Measurements from ENCODE around the gene ANAPC15.
"Not testable (repeated sequence)": the region's sequence is repeated elsewhere in the genome, so short reads cannot be mapped to it uniquely, and the experiment has no call there.

ANAPC15 gene

GRCh38 chr11:72112143-72112977 lies at the start of gene ANAPC15:
Gene ANAPC15, minus strand, starts transcription at chr11:72112695. Its CDS starts 1,419 bp downstream, at chr11:72111276.
- peak; percentile 94 for DNase-seq

DNA sequence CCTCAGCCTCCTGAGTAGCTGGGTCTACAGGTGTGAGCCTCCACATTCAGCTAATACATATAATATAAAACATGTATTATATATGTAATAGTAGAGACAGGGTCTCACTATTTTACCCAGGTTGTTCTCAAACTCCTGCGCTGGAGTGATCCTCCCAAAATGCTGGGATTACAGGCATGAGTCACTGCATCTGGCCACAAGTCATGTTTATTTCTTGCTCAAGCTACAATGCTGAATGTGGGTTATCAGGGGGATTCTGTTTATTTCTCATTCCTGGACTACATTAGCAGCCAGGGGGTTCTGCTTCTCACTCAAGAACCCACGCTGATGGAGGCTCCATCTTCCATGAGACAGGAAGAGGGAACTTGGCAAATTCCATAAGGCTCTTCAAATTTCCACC lies 47.8 kb upstream of the ANAPC15 start:
- DNase-seq = no peak

DNA sequence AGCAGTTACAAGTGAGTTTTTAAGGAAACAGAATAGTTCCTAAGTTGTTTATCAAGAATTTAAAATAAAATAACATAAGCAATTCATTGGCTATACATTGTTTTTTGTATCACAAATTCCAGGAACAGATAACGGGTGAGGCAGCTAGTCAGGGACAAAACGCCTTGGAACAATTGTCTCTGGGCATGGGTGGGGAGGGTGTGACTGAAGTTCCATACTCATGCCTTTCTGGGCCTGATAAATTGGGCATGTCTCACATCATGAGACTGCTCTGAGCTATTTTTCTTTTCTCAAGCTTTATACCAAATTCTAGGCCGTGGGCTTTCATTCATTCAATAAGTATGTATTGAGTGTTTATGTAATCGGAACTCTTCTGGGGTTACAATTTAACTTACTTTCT lies 44.6 kb upstream of the ANAPC15 start:
- DNase-seq = no peak

DNA sequence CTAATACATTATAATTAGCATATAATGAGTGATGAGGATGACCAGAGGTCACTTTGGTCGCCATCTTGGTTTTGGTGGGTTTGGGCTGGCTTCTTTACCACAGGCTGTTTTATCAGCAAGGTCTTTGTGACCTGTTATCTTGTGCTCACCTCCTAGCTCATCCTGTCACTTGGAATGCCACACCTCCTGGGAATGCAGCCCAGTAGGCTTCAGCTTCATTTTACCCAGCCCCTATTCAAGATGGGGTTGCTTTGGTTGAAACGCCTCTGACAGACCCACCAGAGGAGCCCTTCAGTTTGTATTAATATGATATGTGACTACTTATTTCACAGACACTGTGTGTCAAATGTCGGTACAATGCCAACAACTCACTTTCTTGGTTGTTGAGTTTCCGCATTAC lies 43.3 kb upstream of the ANAPC15 start:
- DNase-seq = no peak

- DNase-seq = no peak
Observed at GRCh38 chr11:72154816-72155215, 42.3 kb upstream of the ANAPC15 start.

DNA sequence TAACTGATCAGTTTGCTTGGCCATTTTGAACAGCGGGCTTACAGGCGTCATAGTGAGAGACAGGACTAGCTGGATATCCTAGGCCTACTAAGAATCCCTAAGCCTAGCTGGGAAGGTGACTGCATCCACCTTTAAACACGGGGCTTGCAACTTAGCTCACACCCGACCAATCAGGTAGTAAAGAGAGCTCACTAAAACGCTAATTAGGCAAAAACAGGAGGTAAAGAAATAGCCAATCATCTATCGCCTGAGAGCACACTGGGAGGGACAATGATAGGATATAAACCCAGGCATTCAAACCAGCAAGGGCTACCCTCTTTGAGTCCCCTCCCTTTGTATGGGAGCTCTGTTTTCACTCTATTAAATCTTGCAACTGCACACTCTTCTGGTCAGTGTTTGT lies 41.4 kb upstream of the ANAPC15 start:
- DNase-seq = not testable (repeated sequence)

DNA sequence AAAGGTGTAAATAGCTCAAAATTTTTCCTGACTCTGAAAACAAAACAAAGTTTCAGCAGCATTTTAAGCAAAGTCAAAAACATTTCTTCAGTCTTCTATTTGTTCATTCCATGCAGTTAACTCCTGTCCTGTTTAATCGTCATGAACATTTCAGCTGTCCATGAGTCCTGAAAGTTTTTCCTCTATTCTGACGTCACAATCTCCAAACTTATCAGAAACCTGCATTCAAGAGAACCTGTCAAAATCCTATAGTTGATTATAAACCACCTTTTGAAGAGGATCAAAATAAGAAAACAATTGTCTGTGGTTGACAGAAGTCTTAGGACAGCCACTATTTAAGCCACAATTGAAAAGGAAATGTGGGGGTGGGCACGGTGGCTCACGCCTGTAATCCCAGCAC lies 38.4 kb upstream of the ANAPC15 start:
- DNase-seq = no peak

GRCh38 chr11:72146625-72147024 lies 34.1 kb upstream of the ANAPC15 start:
- no peak for DNase-seq

DNA sequence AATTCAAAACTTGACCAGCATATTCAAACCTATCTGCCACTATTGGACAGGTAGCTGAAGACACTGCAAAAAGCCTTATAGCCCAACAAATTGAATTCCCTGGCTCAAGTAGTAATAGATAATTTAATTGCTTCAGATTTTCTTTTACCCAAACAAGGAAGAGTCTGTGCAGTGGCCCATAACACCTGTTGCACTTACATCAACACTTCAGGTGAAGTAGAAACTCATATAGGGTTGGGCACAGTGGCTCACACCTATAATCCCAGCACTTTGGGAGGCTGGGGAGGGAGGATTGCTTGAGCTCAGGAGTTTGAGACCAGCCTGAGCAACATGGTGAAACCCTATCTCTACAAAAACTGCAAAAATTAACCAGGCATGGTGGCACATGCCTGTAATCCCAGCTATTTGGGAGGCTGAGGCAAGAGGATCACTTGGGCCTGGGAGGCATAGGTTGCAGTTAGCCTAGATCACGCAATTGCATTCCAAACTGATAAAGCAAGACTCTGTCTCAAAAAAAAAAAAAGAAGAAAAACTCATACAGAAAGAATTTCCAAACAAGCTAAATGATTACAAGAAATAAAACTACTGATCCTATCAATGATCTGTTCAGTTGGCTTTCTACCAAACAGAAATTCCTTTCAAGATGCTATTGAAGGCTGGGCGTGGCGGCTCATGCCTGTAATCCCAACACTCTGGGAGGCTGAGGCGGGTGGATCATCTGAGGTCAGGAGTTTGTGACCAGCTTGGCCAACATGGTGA lies 32.5 kb upstream of the ANAPC15 start:
- no peak for DNase-seq

DNA sequence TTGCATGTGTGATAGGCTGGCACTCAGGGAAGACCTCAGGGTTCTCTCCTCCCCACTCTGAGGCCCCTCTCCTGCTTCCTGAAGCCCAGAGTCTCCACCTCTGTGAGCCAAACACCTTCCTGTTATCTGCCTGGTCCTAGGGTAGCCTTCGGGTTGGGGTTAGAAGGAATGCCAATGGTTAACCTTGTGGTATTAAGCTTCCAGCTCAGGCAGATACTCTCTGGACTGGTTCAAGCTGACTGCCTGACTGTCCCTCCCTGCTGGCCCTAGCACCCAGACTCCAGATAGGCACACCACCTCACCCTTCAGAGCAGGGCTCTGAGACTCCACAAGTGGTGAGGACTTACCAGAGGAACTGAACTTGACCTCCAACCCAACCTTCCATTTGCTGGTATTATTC lies 30.0 kb upstream of the ANAPC15 start:
- DNase-seq = not testable (repeated sequence)

DNA sequence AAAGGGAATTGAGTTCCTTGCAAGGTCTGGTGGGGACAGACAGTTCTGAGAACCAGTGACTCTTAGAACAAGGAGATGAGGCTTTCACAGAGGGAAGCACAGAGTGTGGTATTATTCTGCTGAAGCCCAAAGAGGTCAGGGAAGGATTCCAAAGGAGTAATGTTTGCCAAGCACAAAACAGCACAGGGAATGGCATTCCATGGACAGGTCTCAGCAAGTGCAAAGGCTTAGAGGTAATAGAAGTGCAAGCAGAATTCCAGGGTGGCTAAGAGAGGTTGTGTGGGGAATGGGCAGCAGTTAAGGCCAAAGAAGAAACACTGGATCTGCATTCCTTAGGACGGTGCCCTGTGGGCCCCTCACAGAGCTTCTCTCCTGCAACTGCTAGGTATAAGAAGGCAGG lies 29.6 kb upstream of the ANAPC15 start:
- DNase-seq = not testable (repeated sequence)

- no peak for DNase-seq
Observed at GRCh38 chr11:72141066-72141465, 28.6 kb upstream of the ANAPC15 start.

- no peak for DNase-seq
Observed at GRCh38 chr11:72140661-72141060, 28.2 kb upstream of the ANAPC15 start.

DNA sequence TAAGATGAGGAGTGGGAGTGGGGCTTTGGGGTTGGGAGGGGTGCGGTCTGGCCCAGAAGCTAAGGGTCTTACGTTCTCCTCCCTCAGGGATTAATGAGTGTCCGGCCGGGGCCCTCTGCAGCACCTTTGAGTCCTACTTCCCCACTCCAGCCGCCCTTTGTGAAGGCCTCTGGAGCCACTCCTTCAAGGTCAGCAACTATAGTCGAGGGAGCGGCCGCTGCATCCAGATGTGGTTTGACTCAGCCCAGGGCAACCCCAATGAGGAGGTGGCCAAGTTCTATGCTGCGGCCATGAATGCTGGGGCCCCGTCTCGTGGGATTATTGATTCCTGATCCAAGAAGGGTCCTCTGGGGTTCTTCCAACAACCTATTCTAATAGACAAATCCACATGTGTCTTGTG lies 27.0 kb upstream of the ANAPC15 start:
- DNase-seq = no peak

GRCh38 chr11:72138821-72139390 lies 26.4 kb upstream of the ANAPC15 start:
- no peak for DNase-seq

DNA sequence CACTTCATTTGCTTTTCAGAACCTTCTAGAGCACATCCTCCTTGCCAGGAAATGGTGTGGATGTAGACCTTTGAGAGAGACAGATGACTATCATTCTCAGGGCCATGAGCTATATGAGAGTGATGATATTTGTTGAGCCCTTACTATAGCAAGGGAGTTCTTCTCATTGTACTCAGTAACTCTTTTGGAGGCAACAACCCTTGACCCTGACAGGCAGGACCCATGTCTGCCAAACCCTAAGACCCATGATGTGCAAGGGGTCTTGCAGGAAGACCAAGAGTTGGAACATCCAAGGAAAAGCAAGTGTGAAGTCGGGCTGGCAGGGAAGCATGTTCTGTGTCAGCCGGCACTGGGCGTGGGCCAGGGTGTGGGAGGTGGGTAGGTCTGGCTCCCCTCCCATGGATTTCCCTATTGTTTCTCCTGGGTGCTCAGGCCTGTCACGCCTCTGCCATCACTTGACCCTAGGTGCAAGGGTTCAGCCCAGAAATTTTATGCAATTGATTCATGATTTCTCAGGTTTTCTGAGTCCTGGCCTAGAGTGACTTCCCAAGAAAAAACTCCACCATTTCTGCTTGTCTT lies 24.3 kb upstream of the ANAPC15 start:
- no peak for DNase-seq

DNA sequence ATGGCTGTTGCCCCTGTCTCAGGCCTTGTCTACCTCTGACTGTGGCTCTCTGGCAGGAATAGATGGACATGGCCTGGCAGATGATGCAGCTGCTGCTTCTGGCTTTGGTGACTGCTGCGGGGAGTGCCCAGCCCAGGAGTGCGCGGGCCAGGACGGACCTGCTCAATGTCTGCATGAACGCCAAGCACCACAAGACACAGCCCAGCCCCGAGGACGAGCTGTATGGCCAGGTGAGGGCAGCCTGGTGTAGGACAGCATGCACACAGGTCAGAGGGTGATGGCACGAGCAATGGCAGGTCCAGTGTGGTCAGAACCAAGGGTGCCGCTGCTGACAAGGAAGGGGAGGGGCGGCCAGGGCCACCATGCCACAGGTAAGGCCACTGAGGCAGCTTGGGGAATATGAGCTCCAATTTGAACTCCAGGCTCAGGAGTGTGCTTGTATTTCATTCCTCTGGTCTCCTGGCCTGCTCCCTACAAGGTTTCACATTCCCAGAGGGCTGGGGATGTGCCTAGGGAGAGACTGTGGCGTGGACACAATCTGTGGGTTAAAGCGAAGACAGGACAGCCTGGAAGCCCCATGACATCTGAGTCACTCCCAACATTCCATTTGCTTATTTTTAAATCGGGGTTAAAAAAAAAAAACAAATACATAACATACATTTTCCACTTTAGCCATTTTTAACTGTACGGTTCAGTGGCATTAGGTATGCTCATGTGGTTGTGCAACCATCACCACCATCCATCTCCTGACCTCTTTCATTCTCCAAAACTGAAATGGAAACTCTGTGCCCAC lies 23.6 kb upstream of the ANAPC15 start:
- no peak for DNase-seq

- not testable (repeated sequence) for DNase-seq
Observed at GRCh38 chr11:72135473-72135872, 23.0 kb upstream of the ANAPC15 start, which contains the start of gene FOLR3. Gene FOLR3, plus strand, starts transcription at chr11:72135725. Its CDS starts 228 bp downstream, at chr11:72135953.

- no peak for DNase-seq
Observed at GRCh38 chr11:72132646-72133045, 20.2 kb upstream of the ANAPC15 start.

GRCh38 chr11:72129381-72129780 lies 16.9 kb upstream of the ANAPC15 start:
- no peak for DNase-seq

GRCh38 chr11:72127923-72128322 lies 15.4 kb upstream of the ANAPC15 start:
- no peak for DNase-seq

GRCh38 chr11:72125956-72126355 lies 13.5 kb upstream of the ANAPC15 start:
- DNase-seq = no peak

DNA sequence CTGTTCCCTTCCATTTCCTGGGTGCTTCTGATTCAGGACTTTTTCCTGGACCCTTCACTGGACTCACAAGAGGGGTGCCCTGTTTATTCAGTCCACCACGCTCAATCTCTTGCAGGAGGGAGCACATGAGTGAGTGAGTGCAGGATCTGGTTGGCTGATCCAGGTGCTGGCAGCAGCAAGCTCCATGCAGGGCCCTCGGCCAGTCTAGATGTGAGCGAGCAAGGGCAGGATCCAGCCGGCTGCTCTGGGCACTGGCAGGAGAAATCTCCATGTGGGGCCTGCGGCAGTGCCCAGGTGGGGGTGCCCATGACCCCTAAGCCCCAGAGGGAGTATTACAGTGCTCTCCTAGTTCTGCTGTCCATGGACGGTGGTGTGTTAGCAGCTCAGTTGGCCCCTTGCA lies 11.6 kb upstream of the ANAPC15 start:
- no peak for DNase-seq

Data from activated CD4-positive, CD25-positive, alpha-beta regulatory T cell treated with anti-CD3 and anti-CD28 coated beads, Interleukin-2, amount 50 U/mL, for 72 hours (primary cell).